Astrocyte of the spinal cord (primary cell): Measurements from ENCODE around the gene EIF2AK2.
"Not testable (repeated sequence)": the region's sequence is repeated elsewhere in the genome, so short reads cannot be mapped to it uniquely, and the experiment has no call there.

Experiments
- DNase-seq: peaks from one replicate; pipeline ENCODE4 v3.0.0; 2011; ENCODE audit warnings: low read depth, low spot score
- H3K4me3 ChIP-seq: 2 replicates; pipeline ENCODE4 v1.5.1; 2011; ENCODE audit warnings: low read depth, mild to moderate bottlenecking, low read length, moderate library complexity
- CTCF ChIP-seq: IDR thresholded peaks from 2 replicates; pipeline ENCODE4 v1.5.1; 2012; ENCODE audit warnings: low read depth, mild to moderate bottlenecking, low read length, inconsistent platforms
- in situ Hi-C: cut with HindIII; loops from 2 replicates; pipeline ENCODE4 v1.10.0; 2017; ENCODE audit warnings: low sequenced_read_pairs

The EIF2AK2 gene

GRCh38 chr2:37156857-37157714, at the start of gene EIF2AK2:
TSS of gene EIF2AK2 (minus strand) at chr2:37156980. CDS start at chr2:37147806, 9,174 bp downstream.
- in situ Hi-C loops = no loop called here
- peak; percentile 84 for DNase-seq
- TF ChIP-seq CTCF = no peak
- H3K4me3 ChIP-seq = peak within 1 kb of the TSS; percentile 77

GRCh38 chr2:37205689-37206341, 49.0 kb upstream of the EIF2AK2 start:
- TF ChIP-seq CTCF = no peak
- in situ Hi-C loops = no loop called here
- no peak overlapping the region for H3K4me3 ChIP-seq
- no peak for DNase-seq

- DNase-seq, H3K4me3 ChIP-seq, in situ Hi-C loops: not testable (repeated sequence)
Observed at GRCh38 chr2:37205071-37205661, 48.4 kb upstream of the EIF2AK2 start.

GRCh38 chr2:37203708-37204107, 46.9 kb upstream of the EIF2AK2 start:
- no peak for TF ChIP-seq CTCF
- H3K4me3 ChIP-seq = no peak overlapping the region
- in situ Hi-C loops = no loop called here
- DNase-seq = no peak

GRCh38 chr2:37201766-37202165, 45.0 kb upstream of the EIF2AK2 start:
- H3K4me3 ChIP-seq = no peak overlapping the region
- in situ Hi-C loops = no loop called here
- no peak for TF ChIP-seq CTCF
- peak; percentile 24 for DNase-seq

GRCh38 chr2:37201208-37201607, 44.4 kb upstream of the EIF2AK2 start:
- no peak overlapping the region for H3K4me3 ChIP-seq
- no peak for TF ChIP-seq CTCF
- in situ Hi-C loops = no loop called here
- DNase-seq = no peak

- DNase-seq = no peak
- no peak overlapping the region for H3K4me3 ChIP-seq
- TF ChIP-seq CTCF = no peak
- in situ Hi-C loops = no loop called here
Observed at GRCh38 chr2:37198681-37199065, 41.9 kb upstream of the EIF2AK2 start.
